Central memory CD8-positive, alpha-beta T cell (primary cell): ENCODE results near the gene ARL4C.

ENCODE experiments used
- ATAC-seq: fragments of 150-1000 bp; cut with Tn5 transposase; replicated peaks from 2 replicates; pipeline ENCODE4 v1.10.0; 2022; ENCODE audit warnings: mild to moderate bottlenecking, moderate FRiP score, moderate number of reproducible peaks; ENCODE audit not compliant: poor library complexity, severe bottlenecking; ENCODE audit errors: extremely low read depth
- DNase-seq, 2 donors: peaks; one replicate each; pipeline ENCODE4 v3.0.0; 2021; ENCODE audit warnings: low spot score in 2 of 2
- H3K27ac Mint-ChIP-seq: one replicate; pipeline ENCODE4 v1.8.0; 2022; ENCODE audit warnings: low read depth, mild to moderate bottlenecking, moderate library complexity, mixed read lengths
- H3K27me3 Mint-ChIP-seq: one replicate; pipeline ENCODE4 v1.8.0; 2022; ENCODE audit warnings: mixed read lengths
- H3K36me3 Mint-ChIP-seq: one replicate; pipeline ENCODE4 v1.8.0; 2022; ENCODE audit warnings: mild to moderate bottlenecking, moderate library complexity, mixed read lengths; ENCODE audit not compliant: insufficient read depth
- H3K4me1 Mint-ChIP-seq: one replicate; pipeline ENCODE4 v1.8.0; 2022; ENCODE audit warnings: mixed read lengths
- H3K4me3 Mint-ChIP-seq: one replicate; pipeline ENCODE4 v1.8.0; 2022; ENCODE audit warnings: mild to moderate bottlenecking, moderate library complexity, mixed read lengths
- H3K9me3 Mint-ChIP-seq: one replicate; pipeline ENCODE4 v1.8.0; 2022; ENCODE audit warnings: mixed read lengths

Gene ARL4C

GRCh38 chr2:234480337-234480736 is 16.5 kb downstream of the ARL4C start:
- H3K4me1 Mint-ChIP-seq = peaks cover 68% of the 10 kb centered on the region
- H3K9me3 Mint-ChIP-seq = no peaks in the 10 kb centered on the region
- no peak overlapping the region for H3K4me3 Mint-ChIP-seq

GRCh38 chr2:234479465-234479864 is 17.4 kb downstream of the ARL4C start:
- Mint-ChIP-seq H3K27me3 (no peaks in the 10 kb centered on the region), H3K27ac (no peak overlapping the region), H3K4me1 (peaks cover 68% of the 10 kb centered on the region), H3K9me3 (no peaks in the 10 kb centered on the region), H3K4me3 (no peak overlapping the region), H3K36me3 (peaks cover 13% of the 10 kb centered on the region)
- ATAC-seq (no peak), DNase-seq (no peak)

More at GRCh38 chr2:234480337-234480736, 16.5 kb downstream of the ARL4C start:
- peaks cover 14% of the 10 kb centered on the region for H3K36me3 Mint-ChIP-seq
- DNase-seq (no peak), ATAC-seq (no peak)
- H3K27ac Mint-ChIP-seq = no peak overlapping the region
- no peaks in the 10 kb centered on the region for H3K27me3 Mint-ChIP-seq

- Mint-ChIP-seq H3K9me3 (no peaks in the 10 kb centered on the region), H3K36me3 (peaks cover 2% of the 10 kb centered on the region), H3K4me3 (no peak overlapping the region), H3K4me1 (peaks cover 60% of the 10 kb centered on the region), H3K27ac (no peak overlapping the region), H3K27me3 (no peaks in the 10 kb centered on the region)
- DNase-seq (no peak), ATAC-seq (peak; percentile 12)
Measured at GRCh38 chr2:234478121-234478858, 18.6 kb downstream of the ARL4C start.

GRCh38 chr2:234476766-234477165 is 20.1 kb downstream of the ARL4C start:
- Mint-ChIP-seq H3K27me3 (no peaks in the 10 kb centered on the region), H3K36me3 (no peaks in the 10 kb centered on the region), H3K27ac (no peak overlapping the region), H3K9me3 (no peaks in the 10 kb centered on the region), H3K4me1 (peaks cover 48% of the 10 kb centered on the region), H3K4me3 (no peak overlapping the region)
- DNase-seq = no peak
- ATAC-seq = no peak

- DNase-seq (no peak), ATAC-seq (no peak)
- Mint-ChIP-seq H3K4me1 (peaks cover 34% of the 10 kb centered on the region), H3K9me3 (no peaks in the 10 kb centered on the region), H3K4me3 (no peak overlapping the region), H3K27ac (no peak overlapping the region), H3K36me3 (no peaks in the 10 kb centered on the region), H3K27me3 (no peaks in the 10 kb centered on the region)
Measured at GRCh38 chr2:234474654-234475053, 22.2 kb downstream of the ARL4C start.

- Mint-ChIP-seq H3K36me3 (no peaks in the 10 kb centered on the region), H3K27ac (no peak overlapping the region), H3K4me3 (no peak overlapping the region), H3K27me3 (no peaks in the 10 kb centered on the region), H3K9me3 (no peaks in the 10 kb centered on the region), H3K4me1 (peaks cover 21% of the 10 kb centered on the region)
- no peak for ATAC-seq
- DNase-seq = no peak
Measured at GRCh38 chr2:234472155-234472554, 24.7 kb downstream of the ARL4C start.

- Mint-ChIP-seq H3K27me3 (no peaks in the 10 kb centered on the region), H3K4me3 (no peak overlapping the region), H3K36me3 (no peaks in the 10 kb centered on the region), H3K27ac (no peak overlapping the region), H3K9me3 (no peaks in the 10 kb centered on the region), H3K4me1 (peaks cover 15% of the 10 kb centered on the region)
- ATAC-seq = no peak
- no peak for DNase-seq
Measured at GRCh38 chr2:234469972-234470371, 26.9 kb downstream of the ARL4C start.

- Mint-ChIP-seq H3K27me3 (no peaks in the 10 kb centered on the region), H3K4me1 (peaks cover 15% of the 10 kb centered on the region), H3K4me3 (no peak overlapping the region), H3K36me3 (no peaks in the 10 kb centered on the region), H3K9me3 (no peaks in the 10 kb centered on the region), H3K27ac (no peak overlapping the region)
- DNase-seq = no peak
- no peak for ATAC-seq
Measured at GRCh38 chr2:234469251-234469845, 27.5 kb downstream of the ARL4C start.

GRCh38 chr2:234468503-234468902 is 28.4 kb downstream of the ARL4C start:
- ATAC-seq = no peak
- Mint-ChIP-seq H3K36me3 (peaks cover 4% of the 10 kb centered on the region), H3K4me1 (peaks cover 22% of the 10 kb centered on the region), H3K9me3 (no peaks in the 10 kb centered on the region), H3K27ac (no peak overlapping the region), H3K27me3 (no peaks in the 10 kb centered on the region), H3K4me3 (no peak overlapping the region)
- DNase-seq = no peak

GRCh38 chr2:234467289-234467688 is 29.6 kb downstream of the ARL4C start:
- DNase-seq (no peak), ATAC-seq (no peak)
- no peaks in the 10 kb centered on the region for H3K9me3 Mint-ChIP-seq
- H3K36me3 Mint-ChIP-seq = peaks cover 4% of the 10 kb centered on the region
- H3K27me3 Mint-ChIP-seq = no peaks in the 10 kb centered on the region
- H3K27ac Mint-ChIP-seq = no peak overlapping the region
- peaks cover 31% of the 10 kb centered on the region for H3K4me1 Mint-ChIP-seq
- H3K4me3 Mint-ChIP-seq = no peak overlapping the region

GRCh38 chr2:234464291-234464645 is 32.6 kb downstream of the ARL4C start:
- ATAC-seq = no peak

GRCh38 chr2:234463626-234464290 is 33.1 kb downstream of the ARL4C start:
- no peaks in the 10 kb centered on the region for H3K27me3 Mint-ChIP-seq
- peak; percentile 92 for ATAC-seq
- peak; percentile 41 to 74 for DNase-seq
- peaks cover 6% of the 10 kb centered on the region for H3K36me3 Mint-ChIP-seq
- peak overlapping the region; percentile 89 for H3K27ac Mint-ChIP-seq
- H3K4me3 Mint-ChIP-seq = peak overlapping the region; percentile 69
- peaks cover 57% of the 10 kb centered on the region for H3K4me1 Mint-ChIP-seq
- H3K9me3 Mint-ChIP-seq = no peaks in the 10 kb centered on the region

More at GRCh38 chr2:234464291-234464645, 32.6 kb downstream of the ARL4C start:
- H3K4me3 Mint-ChIP-seq = peak overlapping the region; percentile 69
- peaks cover 52% of the 10 kb centered on the region for H3K4me1 Mint-ChIP-seq
- H3K9me3 Mint-ChIP-seq = no peaks in the 10 kb centered on the region
- H3K36me3 Mint-ChIP-seq = peaks cover 4% of the 10 kb centered on the region
- H3K27me3 Mint-ChIP-seq = no peaks in the 10 kb centered on the region
- H3K27ac Mint-ChIP-seq = peak overlapping the region; percentile 89
- no peak for DNase-seq
